Medulla oblongata (tissue), 1 donor: ENCODE results near the gene P4HA2.
A peak's percentile ranks its signal among the peaks of the same experiment; 100 is the strongest.

Experiments used
- DNase-seq: peaks from one replicate; pipeline ENCODE4 v3.0.0-alpha.2; 2015; ENCODE audit errors: extremely low spot score

P4HA2 gene

DNA sequence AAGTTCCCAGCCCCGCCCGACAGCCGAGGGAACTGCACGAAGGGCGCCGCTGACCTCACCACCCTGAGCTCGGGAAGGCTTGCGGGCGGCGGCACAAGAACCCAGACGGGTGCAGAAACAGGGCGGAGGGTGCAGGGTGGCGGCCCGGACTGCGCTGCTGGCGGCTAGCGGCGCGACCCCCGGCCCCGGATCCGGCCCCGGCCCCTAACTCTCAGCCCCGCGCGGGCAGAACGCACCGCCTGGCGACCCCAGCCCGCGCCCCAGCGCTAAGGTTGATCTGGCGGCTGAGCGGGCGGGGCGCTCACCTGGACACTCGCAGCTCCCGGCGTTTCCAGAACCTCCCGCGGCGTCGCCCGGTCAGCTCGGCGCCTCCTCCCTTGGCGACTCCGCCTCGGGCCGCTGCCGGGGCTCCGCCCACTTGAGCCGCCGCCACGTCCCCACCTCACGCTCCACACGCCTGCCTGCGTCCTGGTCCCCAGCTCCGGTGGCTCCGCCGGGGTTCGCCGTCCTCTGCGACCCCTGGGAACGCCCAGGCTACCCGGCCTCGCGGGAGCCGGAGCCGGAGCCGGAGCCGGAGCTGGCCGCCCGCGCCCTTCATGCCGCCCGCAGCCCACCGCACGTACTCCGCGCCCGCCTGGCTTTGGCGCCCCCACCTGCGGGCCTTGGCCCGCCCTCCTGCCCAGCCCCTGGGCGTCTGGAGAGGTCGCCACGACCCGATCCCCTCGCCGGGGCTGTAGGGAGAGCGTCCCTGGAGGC lies at the start of gene P4HA2:
P4HA2 (minus strand) TSS at position 369 of the 756 bp plus-strand sequence. CDS start 9,227 bp downstream, outside the sequence.
- DNase-seq, result peak; percentile 70

DNA sequence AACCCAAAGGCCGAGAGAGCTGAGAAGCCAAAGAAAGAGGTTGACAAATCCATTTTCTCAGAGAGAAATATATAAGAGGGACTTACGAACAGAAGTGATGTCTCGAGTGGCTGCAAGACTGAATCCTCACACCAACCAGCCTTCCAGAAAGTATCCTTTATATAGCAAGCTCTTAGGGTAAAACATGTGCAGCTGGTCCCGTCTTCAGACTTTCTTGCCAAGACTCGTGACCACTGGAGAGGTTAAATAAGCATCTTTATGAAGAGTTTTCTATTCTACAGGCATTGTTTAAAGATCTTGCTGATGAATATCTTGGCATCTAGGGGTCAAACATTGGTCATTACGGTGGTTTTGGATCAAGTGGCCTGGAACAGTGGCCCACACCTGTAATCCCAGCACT lies 49.6 kb upstream of the P4HA2 start:
- DNase-seq, result no peak

DNA sequence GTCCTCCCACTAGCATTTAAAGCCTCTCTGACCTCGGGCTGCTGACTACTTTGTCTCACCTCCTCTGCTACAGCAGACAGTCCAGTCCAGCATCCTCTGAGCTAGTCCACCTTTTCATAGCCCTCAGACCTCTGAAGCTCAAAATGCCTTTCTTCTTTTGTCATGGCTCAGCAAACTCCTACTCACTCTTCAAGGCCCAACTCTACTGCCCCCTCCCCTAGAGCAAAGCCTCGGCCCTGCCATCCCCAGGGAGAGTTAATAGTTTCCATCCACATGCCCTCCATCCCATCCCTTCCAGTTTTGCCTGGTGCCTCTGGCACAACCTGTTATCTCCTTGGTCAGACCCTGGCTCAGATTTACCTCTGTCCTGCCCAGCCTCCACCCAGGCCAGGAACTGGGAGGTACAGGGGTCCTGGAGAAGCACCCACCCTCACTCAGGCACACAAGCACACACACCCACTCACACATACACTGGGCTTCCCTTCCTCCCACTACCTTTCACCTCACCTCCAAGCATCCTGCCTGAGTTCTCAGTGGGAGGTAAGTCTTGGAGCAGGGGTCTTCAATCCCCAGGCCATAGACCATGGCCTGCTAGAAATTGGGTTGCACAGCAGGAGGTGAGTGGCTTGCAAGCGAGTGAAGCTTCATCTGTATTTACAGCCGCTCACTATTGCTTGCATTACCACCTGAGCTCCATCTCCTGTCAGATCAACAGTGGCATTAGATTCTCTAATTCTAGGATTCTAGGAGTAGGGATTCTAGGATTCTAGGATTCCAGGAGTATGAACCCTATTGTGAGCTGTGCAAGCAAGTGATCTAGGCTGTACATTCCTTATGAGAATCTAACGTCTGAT lies 47.9 kb upstream of the P4HA2 start:
- no peak for DNase-seq

DNA sequence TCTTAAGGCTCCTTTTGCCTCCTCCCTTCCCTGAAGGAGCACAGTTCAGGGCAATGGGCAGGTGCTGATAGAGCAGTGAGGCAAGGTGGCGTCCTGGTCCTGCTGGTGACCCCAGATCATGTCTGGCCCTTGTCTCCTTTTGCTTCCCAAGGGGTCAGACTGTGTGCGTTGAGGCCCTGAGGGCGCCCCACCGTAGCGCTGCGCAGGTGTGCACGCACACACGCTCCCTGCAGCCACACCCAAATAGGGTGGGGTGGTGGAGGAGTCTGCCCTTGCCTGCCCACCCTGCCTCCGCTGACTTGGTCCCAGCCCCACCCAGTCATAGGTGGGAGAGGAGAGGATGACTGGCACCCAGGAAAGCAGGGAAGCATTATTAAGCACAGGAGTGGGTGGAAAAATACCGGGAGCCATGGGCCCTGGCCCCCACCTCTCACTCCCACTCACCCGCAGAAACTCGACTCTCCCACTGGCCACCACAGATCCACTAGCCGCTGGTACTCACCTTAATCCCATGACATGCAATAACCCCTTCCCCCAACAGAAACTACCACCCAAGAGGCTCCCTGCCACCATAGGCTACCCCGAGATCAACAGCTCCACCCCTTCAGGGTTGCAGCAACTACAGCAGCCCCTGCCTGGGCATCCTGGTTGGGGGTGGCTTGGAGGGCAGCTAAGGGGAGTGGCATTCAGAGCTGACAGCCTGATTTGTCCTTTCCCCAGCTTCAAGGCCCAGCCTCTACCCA lies 46.6 kb upstream of the P4HA2 start:
- DNase-seq, result no peak

DNA sequence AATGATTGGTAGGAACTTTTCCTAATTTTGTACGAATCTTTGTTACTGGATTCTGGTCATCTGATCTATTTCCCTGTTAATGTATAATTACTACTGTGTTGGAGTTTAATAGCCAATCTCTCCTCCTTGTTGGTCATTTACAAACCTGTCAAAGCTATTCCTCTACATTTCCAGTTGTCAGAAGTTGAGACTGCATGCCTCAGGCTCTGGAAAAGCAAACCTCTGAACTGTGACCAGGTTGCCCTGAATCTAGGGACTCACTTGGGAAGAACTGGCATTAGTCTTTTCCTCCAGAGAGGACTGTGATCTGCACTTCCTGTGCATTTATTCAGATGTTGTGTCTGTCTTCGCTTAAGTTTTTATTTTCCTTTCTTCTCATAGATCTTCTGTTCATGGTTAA lies 46.0 kb upstream of the P4HA2 start:
- DNase-seq, result no peak

DNA sequence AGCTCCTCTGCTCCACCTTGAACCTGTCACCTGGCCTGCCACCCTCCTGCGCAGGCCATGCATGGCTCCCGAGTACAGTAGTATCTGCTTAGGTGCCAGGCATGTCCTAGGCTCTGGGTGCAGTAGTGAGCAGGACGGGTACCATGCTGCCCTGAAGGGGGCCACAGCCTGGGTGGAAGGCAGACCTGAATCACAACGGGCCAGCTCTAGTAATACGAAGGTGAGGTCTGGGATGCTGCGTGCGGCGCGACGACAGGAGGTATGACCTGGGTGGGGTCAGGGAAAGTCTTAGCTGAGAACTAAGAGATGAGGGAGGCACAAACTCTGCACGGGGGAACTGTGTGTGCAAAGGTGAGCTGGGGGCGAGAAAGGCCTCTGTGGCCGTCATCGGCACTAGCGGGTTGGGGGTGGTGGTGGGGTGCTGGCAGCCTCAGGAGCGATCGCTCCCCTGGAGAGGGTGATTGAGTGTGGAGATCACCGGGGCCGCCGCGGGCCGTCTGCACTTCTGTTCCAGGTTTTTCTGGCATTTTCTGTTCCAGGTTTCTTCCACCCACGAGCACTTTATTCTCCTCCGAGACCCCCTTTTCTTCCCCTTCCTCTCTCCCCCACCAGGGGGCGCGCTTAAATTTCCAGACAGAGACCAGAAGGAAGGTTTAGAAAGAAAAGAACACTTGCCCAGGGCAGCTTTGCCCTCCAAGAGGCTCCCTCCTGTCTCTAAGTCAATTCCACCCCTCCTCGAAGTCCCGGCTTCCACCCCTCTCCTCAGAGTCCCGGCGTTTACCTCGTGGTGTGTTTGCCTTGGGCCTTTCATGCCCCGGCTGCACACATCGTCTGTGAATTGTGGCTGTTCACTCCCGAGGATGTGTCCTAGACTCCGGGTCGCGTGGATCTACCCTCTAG lies 44.9 kb upstream of the P4HA2 start:
- DNase-seq, result peak; percentile 70

DNA sequence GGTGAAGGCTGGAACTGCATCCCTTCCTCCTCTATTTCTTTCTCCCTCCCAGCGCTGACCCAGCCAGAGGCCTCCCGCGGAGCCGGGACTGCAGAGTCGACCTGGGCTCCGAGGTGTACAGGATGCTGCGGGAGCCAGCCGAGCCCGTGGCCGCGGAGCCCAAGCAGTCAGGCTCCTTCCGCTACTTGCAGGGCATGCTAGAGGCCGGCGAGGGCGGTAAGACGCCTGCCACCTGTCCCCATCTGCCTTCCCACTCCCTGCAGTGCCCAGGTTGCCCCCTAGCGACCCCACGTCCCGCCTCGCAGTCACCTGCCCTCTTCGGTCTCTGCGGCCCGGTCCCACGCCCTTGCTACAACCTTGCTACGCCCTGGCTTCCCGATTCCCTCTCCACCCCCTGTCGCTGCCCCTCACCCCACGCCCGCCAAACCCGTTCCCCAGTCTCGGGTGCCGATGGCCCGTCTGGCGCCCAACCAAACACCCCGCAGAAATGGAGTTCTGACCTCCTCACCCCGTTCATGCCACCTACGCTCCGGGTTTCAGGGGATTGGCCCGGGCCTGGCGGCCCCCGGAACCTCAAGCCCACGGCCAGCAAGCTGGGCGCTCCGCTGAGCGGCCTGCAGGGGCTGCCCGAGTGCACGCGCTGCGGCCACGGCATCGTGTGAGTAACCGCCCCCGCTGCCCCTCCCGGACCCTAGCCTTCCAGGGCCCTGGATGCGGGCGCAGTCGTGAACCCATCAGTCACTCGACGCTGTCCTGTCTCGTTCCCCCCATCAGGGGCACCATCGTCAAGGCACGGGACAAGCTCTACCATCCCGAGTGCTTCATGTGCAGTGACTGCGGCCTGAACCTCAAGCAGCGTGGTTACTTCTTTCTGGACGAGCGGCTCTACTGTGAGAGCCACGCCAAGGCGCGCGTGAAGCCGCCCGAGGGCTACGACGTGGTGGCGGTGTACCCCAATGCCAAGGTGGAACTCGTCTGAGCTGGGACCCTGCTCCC lies 43.9 kb upstream of the P4HA2 start:
- no peak for DNase-seq

DNA sequence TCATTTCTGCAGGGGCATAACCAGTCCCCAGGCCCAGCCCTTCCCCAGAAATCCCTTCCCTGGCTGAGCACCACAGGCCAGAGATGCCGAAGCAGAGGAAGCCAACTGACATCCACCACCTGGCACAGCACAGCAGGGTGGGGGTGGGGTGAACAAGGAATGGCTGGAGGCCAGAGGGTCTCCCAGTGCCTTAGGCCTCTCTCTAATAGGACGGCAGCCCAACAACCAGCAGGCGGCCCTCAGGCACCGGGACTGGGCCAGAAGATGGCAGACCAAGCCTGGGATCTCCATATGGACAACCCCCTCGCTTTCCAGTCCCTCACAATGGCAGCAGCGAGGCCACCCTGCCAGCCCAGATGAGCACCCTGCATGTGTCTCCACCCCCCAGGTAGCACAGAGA lies 43.1 kb upstream of the P4HA2 start:
- no peak for DNase-seq

DNA sequence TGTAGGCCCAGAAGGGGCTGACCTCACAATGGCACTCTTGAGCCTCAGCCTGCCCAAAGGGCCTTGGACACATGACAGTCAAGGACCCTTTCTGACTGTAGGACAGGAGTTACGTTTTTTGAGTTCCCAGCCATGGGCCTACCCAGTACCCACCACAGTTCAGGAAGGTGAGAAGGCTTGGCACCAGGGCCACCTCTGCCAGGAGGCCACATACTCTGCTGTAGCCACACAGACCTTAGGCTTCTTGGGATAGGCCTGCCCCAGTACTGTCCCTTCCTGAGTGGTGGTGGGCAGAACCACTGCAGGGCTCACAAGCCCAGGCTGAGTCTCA lies 42.6 kb upstream of the P4HA2 start:
- no peak for DNase-seq

DNA sequence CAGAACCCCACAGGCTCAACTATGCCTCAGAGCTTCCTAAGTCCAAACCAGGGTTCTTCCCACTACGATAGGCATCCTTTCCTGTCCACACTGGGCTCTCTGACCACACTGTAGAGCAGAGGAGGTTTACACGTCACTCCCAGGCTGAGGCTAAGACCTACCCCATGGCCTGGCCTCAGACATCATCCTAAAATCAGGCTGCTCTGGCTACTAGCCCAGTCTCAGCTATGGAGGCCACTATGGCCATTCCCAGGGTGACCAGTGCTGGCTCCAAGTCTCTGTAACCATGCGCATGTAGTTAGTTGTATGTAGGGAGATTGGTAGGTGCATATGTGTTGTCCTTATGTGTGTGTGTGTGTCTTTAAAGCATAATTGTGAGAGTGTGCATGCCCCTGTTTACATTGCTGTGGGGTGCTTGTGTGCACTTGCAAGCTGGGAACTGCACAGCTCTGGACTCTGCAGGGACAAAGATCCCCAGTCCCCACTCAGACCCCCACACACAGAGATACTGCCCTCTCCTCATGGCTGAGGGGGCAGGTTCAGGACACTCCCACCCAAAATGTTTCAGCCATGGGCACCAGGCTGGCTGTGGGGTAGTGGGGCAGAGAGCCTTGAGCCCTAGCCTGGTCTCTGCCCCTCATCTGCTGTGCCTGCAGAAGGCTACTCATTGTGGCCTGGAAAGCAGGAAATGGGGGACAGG lies 42.1 kb upstream of the P4HA2 start:
- DNase-seq, result no peak

DNA sequence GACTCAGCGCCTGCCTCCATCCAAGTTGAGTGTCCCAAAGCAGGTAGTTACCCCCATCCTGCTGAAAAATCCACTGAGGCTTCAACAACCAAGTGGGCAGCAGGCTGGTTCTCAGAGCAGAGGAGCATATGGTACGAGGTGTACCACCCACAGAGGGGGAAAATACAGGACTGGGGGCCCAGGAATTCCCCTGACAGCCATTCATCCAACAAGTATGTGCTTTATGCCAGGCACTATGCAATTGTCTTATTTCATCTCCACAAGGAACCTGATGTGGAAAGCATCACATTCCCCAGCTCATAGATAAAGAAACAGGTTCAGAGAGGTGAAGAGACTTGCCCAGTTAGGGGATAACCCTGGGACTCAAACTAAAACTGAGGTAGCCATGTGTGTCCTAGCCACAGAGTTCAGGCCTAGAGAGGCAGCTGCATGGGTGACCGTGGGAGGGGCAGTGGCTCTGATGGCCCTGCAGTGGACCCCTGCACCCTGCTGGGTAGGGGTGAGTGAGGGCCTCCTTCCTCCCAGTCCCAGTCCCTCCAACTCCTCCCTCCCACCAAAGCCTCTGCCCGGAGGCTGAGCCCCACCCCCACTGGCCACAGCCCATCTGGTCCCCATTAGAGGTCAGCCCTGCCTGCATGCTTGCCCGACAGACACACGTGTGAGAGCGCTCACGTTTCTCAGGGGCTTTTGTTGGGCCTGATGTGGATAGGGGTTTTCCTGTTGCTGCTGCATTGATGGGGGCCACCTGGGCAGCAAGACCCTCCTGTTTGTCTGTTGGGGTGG lies 41.3 kb upstream of the P4HA2 start:
- DNase-seq, result no peak

DNA sequence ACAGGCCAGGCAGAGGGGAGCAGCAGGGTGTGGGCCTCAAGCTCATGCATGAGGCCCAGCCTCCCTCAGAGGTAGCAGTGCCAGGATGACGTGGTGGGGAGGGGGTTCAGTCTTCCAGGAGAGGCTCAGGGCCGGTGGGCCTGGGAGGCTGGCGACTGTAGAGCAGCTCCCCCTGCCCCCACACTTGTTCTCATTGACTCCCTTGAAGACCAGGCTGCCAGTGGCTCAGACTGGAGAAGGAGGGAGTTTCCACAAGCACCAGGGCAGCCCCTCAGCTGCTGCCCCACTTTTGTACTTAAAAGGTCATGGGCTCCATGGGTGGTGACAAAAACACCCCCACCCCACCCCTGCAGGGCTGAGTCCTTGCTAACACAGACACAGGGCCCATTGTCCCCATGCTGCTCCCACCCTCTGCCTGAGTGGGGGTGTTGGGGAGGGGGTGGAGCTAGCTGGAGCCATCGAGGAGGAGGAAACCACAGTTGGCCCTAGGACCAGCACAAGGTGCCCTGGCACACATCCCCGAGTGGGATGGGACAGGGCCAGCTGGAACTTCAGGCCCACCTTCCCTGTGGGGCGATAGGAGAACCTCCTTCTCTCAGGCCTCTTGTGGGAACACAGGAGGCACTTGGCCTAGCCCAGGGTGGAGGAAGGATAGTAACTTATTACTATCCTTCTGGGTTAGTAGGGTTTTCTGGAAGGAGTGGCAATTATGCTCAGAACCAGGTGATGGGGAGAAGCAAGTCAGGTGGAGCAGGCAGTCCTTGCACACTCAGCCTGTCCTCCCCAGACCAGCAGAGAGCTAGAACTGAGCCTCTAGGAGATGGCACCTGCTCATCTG lies 40.5 kb upstream of the P4HA2 start:
- peak; percentile 62 for DNase-seq

DNA sequence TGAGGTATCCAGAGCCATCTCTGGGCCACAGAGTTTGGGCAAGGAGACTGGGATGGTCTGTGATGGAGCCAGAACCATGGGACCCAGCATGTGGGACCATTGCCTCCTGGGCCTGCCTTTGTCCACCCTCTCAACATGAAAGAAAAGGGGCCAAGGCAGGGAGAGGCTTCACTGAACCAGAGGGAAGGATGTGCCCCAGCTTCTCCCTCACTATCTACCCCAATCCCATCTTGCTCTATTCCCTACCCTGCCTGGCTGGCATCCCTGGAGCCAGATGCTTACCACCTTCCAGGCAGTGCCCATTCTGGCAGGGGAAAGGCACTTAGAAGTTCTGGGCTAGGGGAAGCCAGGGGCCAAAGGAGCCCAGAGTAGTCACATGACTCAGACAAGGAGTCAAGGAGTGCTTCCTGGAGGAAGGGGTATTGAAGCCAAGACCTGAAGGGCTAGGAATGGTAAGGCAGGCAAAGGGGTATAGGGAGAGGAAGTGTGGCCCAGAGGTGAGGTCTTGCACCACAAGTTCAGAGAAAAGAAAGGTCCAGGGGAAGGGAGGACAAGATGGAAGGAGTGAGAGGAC lies 39.6 kb upstream of the P4HA2 start:
- no peak for DNase-seq

DNA sequence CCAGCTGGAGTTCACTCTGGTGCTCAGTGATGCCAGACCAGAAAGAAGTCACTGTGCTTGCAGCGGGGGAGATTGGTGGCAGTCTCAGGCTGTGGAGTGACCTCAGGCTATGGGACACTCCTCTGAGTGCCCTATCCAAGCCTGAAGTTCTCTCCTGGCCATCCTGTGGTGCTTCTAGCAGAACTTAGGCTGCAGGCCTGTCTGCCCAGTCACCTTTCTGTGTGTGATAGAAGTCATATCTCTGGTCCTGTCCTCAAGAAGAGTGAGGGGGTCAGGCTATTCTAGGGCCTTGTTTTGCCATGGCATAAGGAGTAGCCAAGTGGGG lies 39.1 kb upstream of the P4HA2 start:
- no peak for DNase-seq

DNA sequence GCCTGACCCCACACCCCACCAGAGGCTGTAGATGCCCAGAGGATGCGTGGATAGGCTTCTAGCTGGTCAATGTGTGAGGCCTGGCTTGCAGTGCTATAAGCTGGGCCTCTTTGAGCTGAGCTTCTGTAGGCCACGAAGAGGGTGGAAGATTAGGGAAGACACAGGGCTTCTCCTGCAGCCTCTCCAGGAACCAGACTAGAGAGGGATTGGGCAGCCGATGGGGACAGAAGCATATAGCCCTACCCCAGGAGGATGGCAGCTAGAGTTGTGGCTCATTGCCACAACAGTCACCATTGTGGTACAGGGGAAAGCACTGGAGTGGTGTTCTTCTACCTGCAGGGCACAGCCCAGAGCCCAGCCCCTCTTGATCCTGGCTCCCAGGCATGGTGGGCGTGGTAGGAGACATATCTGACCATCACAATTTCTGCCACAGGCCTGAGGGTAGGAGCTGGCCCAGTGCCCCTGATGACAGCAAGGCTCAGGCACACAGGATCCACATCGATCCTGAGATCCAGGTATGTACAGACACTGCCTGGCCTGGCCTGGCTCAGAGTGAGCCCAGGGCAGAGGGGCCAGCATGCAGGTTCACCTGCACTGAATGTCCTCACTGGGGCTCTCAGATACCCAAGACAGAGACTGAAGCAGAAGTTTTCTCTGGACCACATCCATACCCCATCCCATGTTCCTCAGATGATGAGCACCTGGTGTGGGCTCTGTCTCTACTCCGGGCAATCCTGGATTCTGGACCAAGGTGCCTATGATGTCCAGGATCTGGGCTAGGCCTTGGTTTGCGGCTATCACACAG lies 38.6 kb upstream of the P4HA2 start:
- no peak for DNase-seq

DNA sequence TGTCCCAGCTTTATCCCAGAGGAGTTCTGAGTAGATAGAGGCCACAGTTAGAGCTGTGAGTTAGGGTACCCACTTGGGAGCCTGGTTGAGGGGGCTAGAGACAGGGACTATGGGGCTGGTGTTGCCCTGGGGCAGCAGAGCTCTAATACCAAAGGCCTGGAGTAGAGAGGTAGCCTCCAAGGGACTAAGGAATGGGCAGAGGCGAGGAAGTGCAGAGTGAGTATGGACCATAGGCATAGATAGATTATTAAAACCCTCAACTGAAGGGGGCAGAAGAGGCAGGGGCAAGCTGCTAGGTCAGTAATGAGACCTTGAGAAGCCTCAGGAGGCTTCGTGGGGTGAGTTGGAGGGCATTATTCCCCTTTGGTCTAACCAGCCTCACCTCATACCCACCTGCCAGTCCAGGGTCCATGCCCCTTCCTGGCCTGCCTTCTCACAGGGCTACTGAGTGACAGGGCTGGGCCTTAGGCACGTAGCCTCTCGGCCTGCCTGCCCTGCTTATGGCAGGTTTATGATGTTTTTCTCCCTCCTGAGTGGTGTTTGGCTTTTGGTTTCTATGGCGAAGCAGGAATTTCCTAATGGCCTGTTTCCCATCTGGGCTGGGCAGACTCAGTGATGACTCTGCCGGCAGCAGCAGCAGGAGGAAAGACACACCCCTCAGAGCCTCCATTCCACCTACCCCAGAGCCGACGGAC lies 37.8 kb upstream of the P4HA2 start:
- DNase-seq, result no peak
